Subcutaneous abdominal adipose tissue (tissue), 5 donors: ENCODE data around the gene MUSK.

Experiments used
- H3K27ac ChIP-seq: one replicate; pipeline ENCODE4 v1.7.0; 2013; ENCODE audit warnings: low read depth, mild to moderate bottlenecking, inconsistent platforms, low read length, moderate library complexity
- H3K27me3 ChIP-seq, 5 donors: one replicate each; pipeline ENCODE4 v1.7.0; 2013; ENCODE audit warnings: low read length in 5 of 5, inconsistent platforms in 1 of 5; ENCODE audit not compliant: control insufficient read depth in 5 of 5, insufficient read depth in 4 of 5
- H3K36me3 ChIP-seq, 5 donors: one replicate each; pipeline ENCODE4 v1.7.0; 2013; ENCODE audit warnings: low read length in 5 of 5; ENCODE audit not compliant: control insufficient read depth in 5 of 5, insufficient read depth in 5 of 5
- H3K4me1 ChIP-seq, 5 donors: one replicate each; pipeline ENCODE4 v1.7.0; 2013; ENCODE audit warnings: low read length in 5 of 5, mild to moderate bottlenecking in 3 of 5, moderate library complexity in 1 of 5; ENCODE audit not compliant: control insufficient read depth in 5 of 5, insufficient read depth in 5 of 5
- H3K4me3 ChIP-seq, 5 donors: one replicate each; pipeline ENCODE4 v1.7.0; 2013; ENCODE audit warnings: low read length in 5 of 5, low read depth in 1 of 5
- H3K9ac ChIP-seq, 5 donors: one replicate each; pipeline ENCODE4 v1.7.0; 2013; ENCODE audit warnings: low read length in 5 of 5, mild to moderate bottlenecking in 4 of 5, moderate library complexity in 3 of 5
- H3K9me3 ChIP-seq, 5 donors: one replicate each; pipeline ENCODE4 v1.7.0; 2013; ENCODE audit warnings: low read length in 5 of 5; ENCODE audit not compliant: control insufficient read depth in 5 of 5
- donor health status: healthy.
- donor health status: healthy.
- donor health status: healthy.
- donor health status: healthy.
- donor health status: healthy.

The MUSK gene

DNA sequence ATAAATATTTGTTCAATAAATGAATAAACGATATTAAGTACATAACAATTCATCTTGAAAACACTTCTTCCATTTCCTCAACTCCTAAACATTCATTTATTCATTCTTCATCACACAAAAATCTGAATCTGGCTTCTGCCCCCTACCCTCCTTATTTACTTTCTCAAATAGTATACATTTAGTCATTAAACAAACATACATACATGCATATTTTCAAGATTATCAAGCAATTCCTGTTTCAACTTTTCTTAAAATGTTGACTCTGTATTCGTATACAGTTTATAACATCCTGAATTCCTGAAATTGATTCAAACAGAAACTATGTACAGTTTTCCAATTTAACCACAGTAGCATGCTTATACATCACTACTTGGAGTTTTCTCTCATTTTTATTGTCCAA lies 129.0 kb downstream of the MUSK start:
- no peak overlapping the region for H3K27ac ChIP-seq
- peaks cover 0 to 5% (median 0%) of the 10 kb centered on the region in 5 donors for H3K4me1 ChIP-seq
- H3K9me3 ChIP-seq, result no peaks in the 10 kb centered on the region
- H3K27me3 ChIP-seq, result no peaks in the 10 kb centered on the region
- H3K9ac ChIP-seq, result no peak overlapping the region
- H3K4me3 ChIP-seq, result no peak overlapping the region
- H3K36me3 ChIP-seq, result no peaks in the 10 kb centered on the region

DNA sequence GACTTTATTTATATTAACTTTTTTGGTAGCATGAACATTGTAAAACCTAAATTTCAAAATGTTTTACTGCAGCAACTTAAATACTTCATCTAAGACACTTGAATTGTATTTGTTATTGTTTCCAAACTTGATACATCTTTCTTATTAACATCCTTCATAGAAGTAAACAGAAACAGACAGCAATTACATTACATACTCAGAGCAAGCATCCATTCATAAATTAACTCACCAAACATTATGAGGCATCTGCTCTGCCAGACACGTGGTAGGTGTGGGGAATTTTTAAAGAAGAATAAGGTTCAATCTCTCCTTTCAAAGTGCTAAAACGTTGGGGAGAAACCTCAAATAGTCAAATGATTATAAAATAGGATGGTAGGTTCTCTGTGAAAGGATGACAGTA lies 130.8 kb downstream of the MUSK start:
- H3K27me3 ChIP-seq, result no peaks in the 10 kb centered on the region
- no peak overlapping the region for H3K9ac ChIP-seq
- no peak overlapping the region for H3K4me3 ChIP-seq
- no peaks in the 10 kb centered on the region for H3K36me3 ChIP-seq
- H3K9me3 ChIP-seq, result no peaks in the 10 kb centered on the region
- H3K27ac ChIP-seq, result no peak overlapping the region
- H3K4me1 ChIP-seq, result peaks cover 0 to 5% (median 0%) of the 10 kb centered on the region in 5 donors

DNA sequence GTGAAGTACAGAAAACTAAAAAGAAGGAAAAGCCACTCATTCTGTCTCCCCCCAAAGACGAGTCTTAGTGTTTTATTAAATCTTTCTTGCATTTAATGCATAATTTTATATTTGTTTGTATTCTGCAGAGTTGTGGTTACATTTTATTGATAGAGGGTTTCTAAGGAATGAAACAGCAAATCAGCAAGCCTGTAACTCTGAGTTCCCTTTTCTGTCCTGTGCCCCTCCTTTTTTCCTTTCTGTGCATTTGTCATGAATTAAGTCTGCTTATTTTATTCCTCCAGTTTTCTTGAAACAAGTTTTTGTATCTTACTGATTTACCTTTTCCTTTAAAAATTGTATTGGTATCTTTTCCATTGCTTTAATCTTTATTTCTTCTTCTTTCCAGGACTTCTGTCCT lies 132.8 kb downstream of the MUSK start:
- Histone ChIP-seq H3K9ac (no peak overlapping the region), H3K4me3 (no peak overlapping the region), H3K36me3 (no peaks in the 10 kb centered on the region), H3K27ac (no peak overlapping the region), H3K27me3 (no peaks in the 10 kb centered on the region), H3K4me1 (peaks cover 0 to 5% (median 0%) of the 10 kb centered on the region in 5 donors), H3K9me3 (no peaks in the 10 kb centered on the region)

DNA sequence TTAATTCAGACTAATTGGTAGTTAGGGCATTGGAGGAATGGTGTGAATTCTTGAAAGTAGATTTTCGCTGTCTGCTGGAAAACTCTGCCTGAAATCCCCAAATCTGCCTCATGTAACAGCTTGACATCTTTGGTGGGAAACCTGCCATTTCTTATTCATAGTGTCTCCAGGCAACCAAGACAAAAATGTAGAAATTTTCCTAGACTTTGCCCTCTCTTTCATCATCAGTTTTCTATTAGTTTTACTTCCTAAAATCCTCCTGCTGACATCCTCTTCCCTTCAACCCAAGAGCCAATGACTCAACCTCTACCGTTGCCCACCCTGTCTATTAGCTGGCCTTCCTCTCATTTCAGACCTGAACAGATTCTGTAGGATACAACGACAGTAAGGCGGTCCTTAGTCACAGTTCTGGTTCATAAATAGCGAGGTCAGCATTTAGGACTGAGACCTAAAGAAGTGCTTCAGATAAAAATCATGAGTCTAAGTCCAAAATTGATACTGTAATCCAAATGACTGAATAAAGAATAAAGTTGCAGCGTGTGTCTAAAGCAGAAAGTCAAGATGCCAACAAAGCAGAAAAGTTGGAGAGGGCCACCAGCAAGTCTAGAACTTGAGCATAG lies 133.9 kb downstream of the MUSK start:
- Histone ChIP-seq H3K9ac (no peak overlapping the region), H3K9me3 (no peaks in the 10 kb centered on the region), H3K4me1 (peaks cover 0 to 5% (median 0%) of the 10 kb centered on the region in 5 donors), H3K27me3 (no peaks in the 10 kb centered on the region), H3K4me3 (no peak overlapping the region), H3K27ac (no peak overlapping the region), H3K36me3 (no peaks in the 10 kb centered on the region)

DNA sequence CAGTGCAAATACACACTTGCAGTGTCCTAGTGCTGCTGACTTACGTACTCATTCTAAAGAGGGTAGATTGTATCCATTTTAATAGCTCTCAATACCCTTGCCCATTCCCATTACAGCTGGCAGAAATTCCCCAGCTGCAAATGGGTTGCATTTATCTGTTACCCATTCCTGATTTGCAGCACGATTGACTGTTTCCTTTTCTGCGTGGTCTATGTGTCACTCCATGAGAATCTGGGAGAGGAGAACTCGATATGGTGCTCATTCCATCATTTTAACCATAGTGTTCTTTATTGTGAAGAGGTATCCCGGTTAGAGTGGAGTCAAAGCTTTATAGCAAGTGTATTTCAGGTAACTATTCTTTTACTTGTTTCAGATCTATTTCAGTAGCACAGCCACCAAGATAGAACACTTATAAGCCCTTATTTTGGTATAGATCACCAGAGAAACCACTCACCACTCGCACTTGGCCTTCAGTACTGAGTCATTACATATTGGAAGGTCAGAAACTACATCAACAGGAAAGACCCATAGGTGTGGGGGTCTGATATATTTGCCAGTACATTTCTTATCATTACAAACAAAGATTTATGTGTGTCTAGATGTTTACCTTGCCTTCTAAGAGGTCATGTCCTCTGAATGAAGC lies 139.5 kb downstream of the MUSK start:
- Histone ChIP-seq H3K4me1 (no peaks in the 10 kb centered on the region), H3K27me3 (no peaks in the 10 kb centered on the region), H3K9ac (no peak overlapping the region), H3K27ac (no peak overlapping the region), H3K4me3 (no peak overlapping the region), H3K9me3 (no peaks in the 10 kb centered on the region), H3K36me3 (no peaks in the 10 kb centered on the region)

DNA sequence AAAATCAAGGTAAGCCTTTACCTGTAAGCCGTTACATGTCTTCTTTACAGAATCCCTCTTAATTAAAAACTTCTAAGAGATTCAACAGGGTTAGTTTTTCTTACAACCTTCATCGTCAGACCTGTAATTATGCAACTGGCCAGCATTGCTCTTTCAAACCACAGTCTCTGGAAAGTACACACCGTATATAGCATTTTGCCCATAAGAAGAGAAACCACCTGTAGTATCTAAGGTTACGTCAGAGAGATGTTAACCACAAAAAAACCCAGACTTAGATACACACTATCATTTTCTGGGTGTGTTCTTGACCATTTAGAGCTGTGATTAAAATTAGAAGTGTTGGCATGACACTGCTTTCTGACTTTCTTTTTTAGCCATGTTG lies 140.0 kb downstream of the MUSK start:
- H3K9ac ChIP-seq, result no peak overlapping the region
- no peaks in the 10 kb centered on the region for H3K4me1 ChIP-seq
- no peaks in the 10 kb centered on the region for H3K9me3 ChIP-seq
- no peaks in the 10 kb centered on the region for H3K36me3 ChIP-seq
- H3K27me3 ChIP-seq, result no peaks in the 10 kb centered on the region
- H3K27ac ChIP-seq, result no peak overlapping the region
- H3K4me3 ChIP-seq, result no peak overlapping the region

DNA sequence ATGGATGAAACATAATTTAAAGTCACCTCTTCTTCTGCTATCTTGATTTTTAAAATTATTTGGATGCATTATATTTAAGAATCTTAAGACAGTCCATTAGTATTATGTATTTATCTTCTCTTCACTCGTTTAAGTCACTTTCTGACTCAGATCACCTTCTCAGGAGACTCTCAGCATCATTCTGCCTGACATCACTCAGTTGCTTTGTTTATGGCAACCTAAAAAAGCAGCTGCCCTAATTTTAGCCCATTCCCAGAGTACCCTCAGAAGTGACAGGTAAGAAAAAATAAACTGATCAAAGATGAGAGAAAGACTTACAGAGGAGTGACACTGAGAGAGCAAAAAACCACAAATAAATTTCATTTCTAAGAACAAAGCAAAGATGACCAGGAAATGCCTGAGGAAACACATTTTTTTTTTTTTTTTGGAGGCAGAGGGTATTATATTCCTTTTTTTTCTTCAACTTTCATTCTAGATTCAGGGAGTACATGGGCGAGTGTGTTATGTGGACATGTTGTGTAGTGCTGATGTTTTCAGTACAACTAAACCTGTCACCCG lies 140.5 kb downstream of the MUSK start:
- Histone ChIP-seq H3K9ac (no peak overlapping the region), H3K9me3 (no peaks in the 10 kb centered on the region), H3K27me3 (no peaks in the 10 kb centered on the region), H3K4me1 (no peaks in the 10 kb centered on the region), H3K4me3 (no peak overlapping the region), H3K36me3 (no peaks in the 10 kb centered on the region), H3K27ac (no peak overlapping the region)

DNA sequence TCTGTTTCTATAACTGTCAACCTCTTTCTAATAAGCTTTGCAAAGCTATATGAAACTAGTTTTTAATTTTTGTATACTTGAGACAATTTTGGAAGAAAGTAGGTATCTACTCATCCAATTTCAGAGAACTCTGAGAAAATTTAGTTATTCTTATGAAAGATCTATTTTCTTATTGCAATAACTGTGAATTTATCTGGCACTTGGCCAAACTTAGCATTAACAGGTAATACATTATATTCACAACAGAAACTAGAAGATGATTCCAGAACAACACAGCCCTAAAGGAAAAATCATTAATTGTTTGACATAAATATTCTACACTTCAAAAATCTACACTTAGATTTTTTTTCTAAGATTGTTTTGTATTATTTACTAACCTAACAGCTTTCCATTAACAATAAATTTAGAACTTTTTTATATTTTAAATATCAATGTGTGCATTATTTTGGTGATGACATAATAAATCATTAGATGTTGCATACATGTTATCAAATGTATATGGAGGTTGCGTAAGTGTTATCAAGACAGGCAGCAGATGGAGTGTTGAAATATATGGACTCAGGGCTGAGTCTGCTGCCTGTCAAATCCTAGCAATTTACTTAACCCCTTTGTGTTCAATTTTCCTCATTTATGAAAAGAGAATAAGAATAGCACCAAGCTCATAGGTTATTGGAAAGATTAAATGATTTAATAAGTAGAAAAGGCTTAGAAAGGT lies 141.8 kb downstream of the MUSK start:
- no peak overlapping the region for H3K4me3 ChIP-seq
- no peaks in the 10 kb centered on the region for H3K36me3 ChIP-seq
- H3K9ac ChIP-seq, result no peak overlapping the region
- H3K27me3 ChIP-seq, result no peaks in the 10 kb centered on the region
- H3K27ac ChIP-seq, result no peak overlapping the region
- no peaks in the 10 kb centered on the region for H3K4me1 ChIP-seq
- H3K9me3 ChIP-seq, result no peaks in the 10 kb centered on the region

DNA sequence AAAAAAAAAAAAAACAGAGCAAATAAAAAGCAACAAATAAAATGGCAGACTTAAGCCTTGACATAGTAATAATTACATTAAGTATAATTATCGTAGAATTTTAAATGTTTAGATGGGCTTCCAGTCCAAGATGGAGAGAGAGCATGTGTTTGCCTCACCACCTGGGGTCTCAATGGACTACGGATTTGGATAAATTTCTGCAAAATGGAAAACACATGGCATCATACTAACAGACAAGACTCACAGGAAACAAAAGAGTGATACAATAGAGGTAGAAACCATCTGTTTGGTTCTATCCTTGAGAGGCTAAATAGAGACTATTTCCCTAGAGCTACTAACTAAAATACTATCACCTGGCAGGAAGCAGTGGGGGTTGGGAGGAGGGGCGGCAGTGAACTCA lies 144.3 kb downstream of the MUSK start:
- Histone ChIP-seq H3K4me1 (no peaks in the 10 kb centered on the region), H3K36me3 (no peaks in the 10 kb centered on the region), H3K9me3 (no peaks in the 10 kb centered on the region), H3K9ac (no peak overlapping the region), H3K27me3 (no peaks in the 10 kb centered on the region), H3K4me3 (no peak overlapping the region), H3K27ac (no peak overlapping the region)

DNA sequence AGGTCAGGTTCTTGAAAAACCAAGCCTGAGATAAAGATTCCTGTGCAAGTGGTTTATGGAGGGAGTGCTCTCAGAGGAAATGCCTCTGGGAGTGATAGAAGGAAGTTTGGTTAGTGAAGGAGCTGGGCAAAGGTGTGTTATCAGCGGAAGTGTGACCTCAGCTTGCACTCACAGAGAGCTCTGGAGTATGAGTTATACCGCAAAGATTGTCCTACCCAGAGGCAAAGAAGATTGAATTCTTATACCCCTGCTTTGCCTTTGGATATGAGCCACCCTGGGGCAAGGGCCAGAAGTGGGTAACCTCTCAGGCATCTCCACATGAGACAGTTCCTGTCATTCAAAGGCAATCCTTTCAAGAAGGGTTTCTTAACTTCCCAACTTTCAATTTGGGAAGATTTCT lies 145.6 kb downstream of the MUSK start:
- Histone ChIP-seq H3K36me3 (no peaks in the 10 kb centered on the region), H3K9ac (no peak overlapping the region), H3K27ac (no peak overlapping the region), H3K4me3 (no peak overlapping the region), H3K27me3 (no peaks in the 10 kb centered on the region), H3K9me3 (no peaks in the 10 kb centered on the region), H3K4me1 (no peaks in the 10 kb centered on the region)
